Breast epithelium (tissue), 3 donors: Measurements from ENCODE around the gene AHDC1.

ENCODE experiments used
- POLR2A ChIP-seq: fragments of 450-650 bp; IDR thresholded peaks from one replicate; pipeline ENCODE4 v1.6.1; 2016; ENCODE audit warnings: antibody characterized with exemption, mild to moderate bottlenecking, moderate library complexity
- POLR2AphosphoS5 ChIP-seq, 3 donors: sonication (generic); formaldehyde crosslinking; IDR thresholded peaks; one replicate each; pipeline ENCODE4 v1.6.1; 2017; ENCODE audit warnings: antibody characterized with exemption in 3 of 3
- TF ChIP-seq, protein P1 (sequence below), 3 donors: fragments of 450-650 bp; IDR thresholded peaks; one replicate each; pipeline ENCODE4 v1.5.1; 2016 to 2017; ENCODE audit warnings: antibody characterized with exemption in 3 of 3, mild to moderate bottlenecking in 3 of 3, moderate library complexity in 3 of 3

DNA sequence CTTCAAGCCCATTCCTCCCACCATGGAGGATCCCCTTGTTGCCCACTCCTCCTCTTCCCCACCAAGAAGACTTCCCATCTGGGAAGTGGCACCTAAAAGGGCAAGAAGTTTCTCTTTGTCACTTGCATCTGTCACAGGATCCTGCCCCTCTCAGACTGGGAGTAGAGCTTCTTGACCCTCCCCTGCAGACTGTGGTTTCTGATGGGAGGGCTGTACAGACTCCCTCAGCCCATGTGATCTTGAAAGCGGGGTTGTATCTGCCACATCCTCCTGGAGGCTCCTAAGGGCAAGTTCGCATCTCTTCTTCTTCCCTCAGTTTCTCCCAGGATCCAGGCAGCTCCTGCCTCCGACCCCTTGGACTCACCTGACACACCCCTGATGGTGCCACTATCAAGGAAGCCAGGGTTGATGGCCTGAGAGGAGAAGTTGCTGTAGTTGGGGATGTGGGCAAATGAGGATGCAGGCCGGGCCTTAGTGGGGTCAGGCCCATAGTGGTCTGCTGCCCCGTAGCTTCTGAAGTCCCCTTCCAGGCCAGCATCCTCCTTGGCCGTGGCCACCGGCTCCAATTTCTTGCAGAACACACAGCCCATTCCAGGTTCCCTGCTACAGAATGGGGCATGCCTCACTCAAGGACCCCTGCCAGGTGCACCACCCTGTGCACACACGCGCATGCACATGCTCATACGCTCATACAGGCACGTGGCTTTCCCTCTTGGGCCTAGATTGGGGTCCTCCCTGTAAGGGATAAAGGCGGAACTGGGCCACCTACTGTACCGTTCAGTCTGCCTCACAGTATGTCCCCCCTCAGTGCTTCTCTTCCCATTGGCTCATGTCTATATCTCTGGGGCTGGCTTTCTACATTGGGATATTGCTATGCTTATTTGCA, 19.6 kb upstream of the AHDC1 start:
- TF ChIP-seq POLR2AphosphoS5 (IDR thresholded peaks at IDR 0.05): no peak
- TF ChIP-seq, protein P1, sequence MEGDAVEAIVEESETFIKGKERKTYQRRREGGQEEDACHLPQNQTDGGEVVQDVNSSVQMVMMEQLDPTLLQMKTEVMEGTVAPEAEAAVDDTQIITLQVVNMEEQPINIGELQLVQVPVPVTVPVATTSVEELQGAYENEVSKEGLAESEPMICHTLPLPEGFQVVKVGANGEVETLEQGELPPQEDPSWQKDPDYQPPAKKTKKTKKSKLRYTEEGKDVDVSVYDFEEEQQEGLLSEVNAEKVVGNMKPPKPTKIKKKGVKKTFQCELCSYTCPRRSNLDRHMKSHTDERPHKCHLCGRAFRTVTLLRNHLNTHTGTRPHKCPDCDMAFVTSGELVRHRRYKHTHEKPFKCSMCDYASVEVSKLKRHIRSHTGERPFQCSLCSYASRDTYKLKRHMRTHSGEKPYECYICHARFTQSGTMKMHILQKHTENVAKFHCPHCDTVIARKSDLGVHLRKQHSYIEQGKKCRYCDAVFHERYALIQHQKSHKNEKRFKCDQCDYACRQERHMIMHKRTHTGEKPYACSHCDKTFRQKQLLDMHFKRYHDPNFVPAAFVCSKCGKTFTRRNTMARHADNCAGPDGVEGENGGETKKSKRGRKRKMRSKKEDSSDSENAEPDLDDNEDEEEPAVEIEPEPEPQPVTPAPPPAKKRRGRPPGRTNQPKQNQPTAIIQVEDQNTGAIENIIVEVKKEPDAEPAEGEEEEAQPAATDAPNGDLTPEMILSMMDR (IDR thresholded peaks at IDR 0.05): no peak
- no peak for TF ChIP-seq POLR2A
